ENCODE data around the gene ALG9. TPM values are rescaled to one million over a fixed set of nuclear protein-coding genes. Genes with fewer than 3 reads are reported as not detected.

ALG9 gene
- polyA plus RNA-seq, 1 donor: 54.3 TPM

Other genes starting within 250 kb of the ALG9 start
- 23.7 TPM for gene PPP2R1B, start 105.2 kb downstream of the ALG9 start, polyA plus RNA-seq (ENCODE audit: insufficient read length)
- gene FDXACB1, start 7.6 kb upstream of the ALG9 start, polyA plus RNA-seq (ENCODE audit: insufficient read length): 5.3 TPM
- gene CFAP68, start 8.0 kb upstream of the ALG9 start, polyA plus RNA-seq (ENCODE audit: insufficient read length): 45.2 TPM
- 38.0 TPM for gene CRYAB, start 40.2 kb upstream of the ALG9 start, polyA plus RNA-seq (ENCODE audit: insufficient read length)
- gene HSPB2, start 41.2 kb upstream of the ALG9 start, polyA plus RNA-seq (ENCODE audit: insufficient read length): 2.1 TPM
- gene C11orf52, start 47.3 kb upstream of the ALG9 start, polyA plus RNA-seq (ENCODE audit: insufficient read length): 10.0 TPM
- gene DIXDC1, start 65.8 kb upstream of the ALG9 start, polyA plus RNA-seq (ENCODE audit: insufficient read length): 22.1 TPM
- 54.1 TPM for gene DLAT, start 153.8 kb upstream of the ALG9 start, polyA plus RNA-seq (ENCODE audit: insufficient read length)
- 12.6 TPM for gene PIH1D2, start 202.4 kb upstream of the ALG9 start, polyA plus RNA-seq (ENCODE audit: insufficient read length)
- gene NKAPD1, start 202.7 kb upstream of the ALG9 start, polyA plus RNA-seq (ENCODE audit: insufficient read length): 61.9 TPM
- gene TIMM8B, start 215.2 kb upstream of the ALG9 start, polyA plus RNA-seq (ENCODE audit: insufficient read length): 65.9 TPM
- 176 TPM for gene SDHD, start 215.3 kb upstream of the ALG9 start, polyA plus RNA-seq (ENCODE audit: insufficient read length)

Measured in left kidney (tissue), 1 donor.